Astrocyte (in vitro differentiated cells and primary cell): ENCODE measurements around the gene CACNB1. TPM values are rescaled to one million over a fixed set of nuclear protein-coding genes. Genes with fewer than 3 reads are reported as not detected.

Experiments
- DNase-seq: peaks from one replicate; pipeline ENCODE4 v3.0.0-alpha.2; 2010; ENCODE audit warnings: low read depth
- FAIRE-seq: peaks from 2 replicates; lab custom pipeline; 2011; peaks lifted over from hg19 to GRCh38; lab: Jason Lieb, UNC
- H2AFZ ChIP-seq: 2 replicates; pipeline ENCODE4 v1.6.0; 2012; ENCODE audit warnings: low read depth, low read length, inconsistent platforms
- H3K27ac ChIP-seq: 2 replicates; pipeline ENCODE4 v1.5.1; 2011; ENCODE audit warnings: low read depth, low read length, inconsistent platforms
- H3K27me3 ChIP-seq: 2 replicates; pipeline ENCODE4 v1.6.0; 2011; ENCODE audit warnings: low read length, inconsistent platforms; ENCODE audit not compliant: insufficient read depth
- H3K36me3 ChIP-seq: 2 replicates; pipeline ENCODE4 v1.5.1; 2011; ENCODE audit warnings: low read length, inconsistent platforms; ENCODE audit not compliant: insufficient read depth
- H3K4me1 ChIP-seq: 2 replicates; pipeline ENCODE4 v1.5.1; 2011; ENCODE audit warnings: low read length, inconsistent platforms; ENCODE audit not compliant: insufficient read depth
- H3K4me2 ChIP-seq: 2 replicates; pipeline ENCODE4 v1.6.0; 2012; ENCODE audit warnings: low read length, inconsistent platforms
- H3K4me3 ChIP-seq: 2 replicates; pipeline ENCODE4 v1.5.1; 2011; ENCODE audit warnings: low read depth, mild to moderate bottlenecking, low read length, inconsistent platforms; ENCODE audit not compliant: insufficient read depth
- H3K79me2 ChIP-seq: 2 replicates; pipeline ENCODE4 v1.6.0; 2012; ENCODE audit warnings: mild to moderate bottlenecking, low read length, inconsistent platforms; ENCODE audit not compliant: insufficient read depth
- H3K9ac ChIP-seq: 2 replicates; pipeline ENCODE4 v1.6.0; 2012; ENCODE audit warnings: mild to moderate bottlenecking, low read length, inconsistent platforms
- H3K9me3 ChIP-seq: 2 replicates; pipeline ENCODE4 v1.5.1; 2012; ENCODE audit warnings: low read depth, mild to moderate bottlenecking, low read length, inconsistent platforms; ENCODE audit not compliant: insufficient read depth
- H4K20me1 ChIP-seq: 2 replicates; pipeline ENCODE4 v1.6.0; 2012; ENCODE audit warnings: low read length, inconsistent platforms; ENCODE audit not compliant: insufficient read depth
- H3K27ac Mint-ChIP-seq: one replicate; pipeline ENCODE4 v1.8.0; 2021; ENCODE audit warnings: mild to moderate bottlenecking, mixed read lengths; ENCODE audit not compliant: unreplicated experiment
- H3K27me3 Mint-ChIP-seq: one replicate; pipeline ENCODE4 v1.8.0; 2021; ENCODE audit warnings: low read depth, mixed read lengths; ENCODE audit not compliant: unreplicated experiment
- H3K36me3 Mint-ChIP-seq: one replicate; pipeline ENCODE4 v1.8.0; 2021; ENCODE audit warnings: low read depth, mixed read lengths; ENCODE audit not compliant: unreplicated experiment
- H3K4me1 Mint-ChIP-seq: one replicate; pipeline ENCODE4 v1.8.0; 2021; ENCODE audit warnings: low read depth, mixed read lengths; ENCODE audit not compliant: unreplicated experiment
- H3K4me3 Mint-ChIP-seq: one replicate; pipeline ENCODE4 v1.8.0; 2021; ENCODE audit warnings: mild to moderate bottlenecking, moderate library complexity, mixed read lengths; ENCODE audit not compliant: unreplicated experiment
- H3K9me3 Mint-ChIP-seq: one replicate; pipeline ENCODE4 v1.8.0; 2021; ENCODE audit warnings: mild to moderate bottlenecking, mixed read lengths; ENCODE audit not compliant: unreplicated experiment
- EZH2 ChIP-seq: IDR thresholded peaks from 2 replicates; pipeline ENCODE4 v1.6.1; 2012; ENCODE audit warnings: mild to moderate bottlenecking, low read length, inconsistent platforms; ENCODE audit not compliant: insufficient read depth
- total RNA-seq: library from RNA; stranded (reverse); gene quantifications from 2 replicates; pipeline ENCODE4 v1.2.1, GENCODE V29; 2021
- TF ChIP-seq, protein P1 (sequence below): IDR thresholded peaks from 2 replicates; pipeline ENCODE4 v1.5.1; 2011; ENCODE audit warnings: low read depth, mild to moderate bottlenecking, inconsistent platforms, low read length, moderate library complexity; ENCODE audit not compliant: insufficient read depth

CACNB1 gene
- total RNA-seq, 1 donor from 2014 or later = 16.6 TPM

DNA sequence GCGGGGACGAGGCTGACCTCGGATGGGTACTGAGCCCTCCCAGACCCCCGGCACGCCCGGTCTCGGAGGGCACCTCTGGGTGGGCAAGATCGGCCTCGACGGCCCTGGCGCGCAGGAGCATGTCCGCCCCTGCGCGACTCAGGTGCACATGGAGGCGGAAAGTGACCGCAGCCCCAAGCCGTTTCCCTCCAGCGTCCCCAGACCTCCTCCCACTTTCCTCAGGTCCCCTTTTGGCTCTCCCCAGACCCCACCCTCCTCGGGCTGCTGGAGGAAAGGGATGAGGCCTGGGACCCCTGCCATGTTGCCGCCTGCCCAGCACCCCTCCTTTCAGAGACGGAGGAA is 12.6 kb upstream of the CACNB1 start:
- H3K79me2 ChIP-seq = no peaks in the 10 kb centered on the region
- no peak overlapping the region for H3K27ac ChIP-seq
- H3K4me2 ChIP-seq = peak overlapping the region; percentile 90
- H3K36me3 Mint-ChIP-seq = peaks cover 3% of the 10 kb centered on the region
- no peak overlapping the region for H3K4me3 Mint-ChIP-seq
- H3K36me3 ChIP-seq = peaks cover 2% of the 10 kb centered on the region
- H3K9me3 Mint-ChIP-seq = no peaks in the 10 kb centered on the region
- DNase-seq (no peak), FAIRE-seq (no peak)
- H3K9me3 ChIP-seq = no peaks in the 10 kb centered on the region
- peak overlapping the region; percentile 58 for H3K27ac Mint-ChIP-seq
- H4K20me1 ChIP-seq = peaks cover 6% of the 10 kb centered on the region
- H3K27me3 Mint-ChIP-seq = peaks cover 11% of the 10 kb centered on the region
- H3K27me3 ChIP-seq = no peaks in the 10 kb centered on the region
- peak overlapping the region; percentile 76 for H3K9ac ChIP-seq
- H3K4me1 ChIP-seq = peaks cover 13% of the 10 kb centered on the region
- peak overlapping the region; percentile 68 for H2AFZ ChIP-seq
- TF ChIP-seq EZH2 = no peak
- TF ChIP-seq, protein P1, sequence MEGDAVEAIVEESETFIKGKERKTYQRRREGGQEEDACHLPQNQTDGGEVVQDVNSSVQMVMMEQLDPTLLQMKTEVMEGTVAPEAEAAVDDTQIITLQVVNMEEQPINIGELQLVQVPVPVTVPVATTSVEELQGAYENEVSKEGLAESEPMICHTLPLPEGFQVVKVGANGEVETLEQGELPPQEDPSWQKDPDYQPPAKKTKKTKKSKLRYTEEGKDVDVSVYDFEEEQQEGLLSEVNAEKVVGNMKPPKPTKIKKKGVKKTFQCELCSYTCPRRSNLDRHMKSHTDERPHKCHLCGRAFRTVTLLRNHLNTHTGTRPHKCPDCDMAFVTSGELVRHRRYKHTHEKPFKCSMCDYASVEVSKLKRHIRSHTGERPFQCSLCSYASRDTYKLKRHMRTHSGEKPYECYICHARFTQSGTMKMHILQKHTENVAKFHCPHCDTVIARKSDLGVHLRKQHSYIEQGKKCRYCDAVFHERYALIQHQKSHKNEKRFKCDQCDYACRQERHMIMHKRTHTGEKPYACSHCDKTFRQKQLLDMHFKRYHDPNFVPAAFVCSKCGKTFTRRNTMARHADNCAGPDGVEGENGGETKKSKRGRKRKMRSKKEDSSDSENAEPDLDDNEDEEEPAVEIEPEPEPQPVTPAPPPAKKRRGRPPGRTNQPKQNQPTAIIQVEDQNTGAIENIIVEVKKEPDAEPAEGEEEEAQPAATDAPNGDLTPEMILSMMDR = no peak
- peak overlapping the region; percentile 32 for H3K4me3 ChIP-seq
- peaks cover 4% of the 10 kb centered on the region for H3K4me1 Mint-ChIP-seq

GRCh38 chr17:39209317-39210092 is 12.0 kb upstream of the CACNB1 start:
- H2AFZ ChIP-seq = peak overlapping the region; percentile 68
- H3K27ac ChIP-seq = no peak overlapping the region
- TF ChIP-seq, protein P1 = no peak
- peaks cover 11% of the 10 kb centered on the region for H4K20me1 ChIP-seq
- no peaks in the 10 kb centered on the region for H3K79me2 ChIP-seq
- DNase-seq = peak; percentile 59
- H3K4me3 Mint-ChIP-seq = no peak overlapping the region
- peaks cover 4% of the 10 kb centered on the region for H3K4me1 Mint-ChIP-seq
- no peak for FAIRE-seq
- no peaks in the 10 kb centered on the region for H3K27me3 ChIP-seq
- peak overlapping the region; percentile 32 for H3K4me3 ChIP-seq
- no peak overlapping the region for H3K27ac Mint-ChIP-seq
- H3K9me3 ChIP-seq = no peaks in the 10 kb centered on the region
- peak overlapping the region; percentile 76 for H3K9ac ChIP-seq
- peaks cover 7% of the 10 kb centered on the region for H3K27me3 Mint-ChIP-seq
- H3K4me2 ChIP-seq = peak overlapping the region; percentile 90
- no peaks in the 10 kb centered on the region for H3K9me3 Mint-ChIP-seq
- peaks cover 13% of the 10 kb centered on the region for H3K4me1 ChIP-seq
- H3K36me3 Mint-ChIP-seq = peaks cover 6% of the 10 kb centered on the region
- peaks cover 6% of the 10 kb centered on the region for H3K36me3 ChIP-seq

GRCh38 chr17:39208893-39209292 is 11.4 kb upstream of the CACNB1 start:
- H3K36me3 ChIP-seq = peaks cover 12% of the 10 kb centered on the region
- peaks cover 13% of the 10 kb centered on the region for H3K4me1 ChIP-seq
- no peak for DNase-seq
- no peak overlapping the region for H3K4me3 Mint-ChIP-seq
- no peaks in the 10 kb centered on the region for H3K9me3 Mint-ChIP-seq
- no peaks in the 10 kb centered on the region for H3K79me2 ChIP-seq
- peak overlapping the region; percentile 90 for H3K4me2 ChIP-seq
- no peak for FAIRE-seq
- peaks cover 4% of the 10 kb centered on the region for H3K4me1 Mint-ChIP-seq
- no peak overlapping the region for H2AFZ ChIP-seq
- H3K4me3 ChIP-seq = peak overlapping the region; percentile 32
- no peak overlapping the region for H3K27ac ChIP-seq
- H3K9me3 ChIP-seq = no peaks in the 10 kb centered on the region
- H3K27me3 ChIP-seq = no peaks in the 10 kb centered on the region
- H3K27me3 Mint-ChIP-seq = peaks cover 7% of the 10 kb centered on the region
- H3K27ac Mint-ChIP-seq = no peak overlapping the region
- peak overlapping the region; percentile 76 for H3K9ac ChIP-seq
- H4K20me1 ChIP-seq = peaks cover 17% of the 10 kb centered on the region
- peaks cover 6% of the 10 kb centered on the region for H3K36me3 Mint-ChIP-seq
- no peak for TF ChIP-seq EZH2
- TF ChIP-seq, protein P1 = no peak
